HG03575 (cell line): ENCODE measurements around the gene LRRC27.
"Not testable (repeated sequence)": the region's sequence is repeated elsewhere in the genome, so short reads cannot be mapped to it uniquely, and the experiment has no call there.

ENCODE experiments used
- ATAC-seq: cut with Tn5 transposase; IDR thresholded peaks from one replicate; pipeline ENCODE4 v1.9.1; 2021; ENCODE audit not compliant: unreplicated experiment, insufficient number of reproducible peaks, low FRiP score; ENCODE audit errors: extremely low read depth

Gene LRRC27

GRCh38 chr10:132310701-132311337 is 21.2 kb upstream of the LRRC27 start:
- ATAC-seq: no peak

- no peak for ATAC-seq
Observed at GRCh38 chr10:132311338-132311939, 20.6 kb upstream of the LRRC27 start.

GRCh38 chr10:132313305-132313704 is 18.7 kb upstream of the LRRC27 start:
- ATAC-seq: no peak

GRCh38 chr10:132313865-132314264 is 18.1 kb upstream of the LRRC27 start:
- no peak for ATAC-seq

GRCh38 chr10:132314336-132314735 is 17.7 kb upstream of the LRRC27 start:
- ATAC-seq: no peak

- ATAC-seq: not testable (repeated sequence)
Observed at GRCh38 chr10:132314881-132315280, 17.1 kb upstream of the LRRC27 start.

GRCh38 chr10:132316133-132316532 is 15.9 kb upstream of the LRRC27 start:
- ATAC-seq: no peak

GRCh38 chr10:132317477-132317876 is 14.5 kb upstream of the LRRC27 start:
- not testable (repeated sequence) for ATAC-seq

GRCh38 chr10:132319853-132320653 is 11.9 kb upstream of the LRRC27 start:
- ATAC-seq: peak; percentile 83

GRCh38 chr10:132320654-132321469 is 11.1 kb upstream of the LRRC27 start:
- no peak for ATAC-seq

GRCh38 chr10:132321726-132322125 is 10.3 kb upstream of the LRRC27 start:
- no peak for ATAC-seq

GRCh38 chr10:132322586-132323048 is 9.4 kb upstream of the LRRC27 start:
- ATAC-seq: no peak

- ATAC-seq: no peak
Observed at GRCh38 chr10:132324186-132324585, 7.8 kb upstream of the LRRC27 start.

- ATAC-seq: no peak
Observed at GRCh38 chr10:132326344-132326889, 5.6 kb upstream of the LRRC27 start.

GRCh38 chr10:132326925-132327324 is 5.1 kb upstream of the LRRC27 start:
- ATAC-seq: no peak

- ATAC-seq: no peak
Observed at GRCh38 chr10:132328106-132328505, 3.9 kb upstream of the LRRC27 start.

- no peak for ATAC-seq
Observed at GRCh38 chr10:132328738-132329137, 3.3 kb upstream of the LRRC27 start.

- no peak for ATAC-seq
Observed at GRCh38 chr10:132329565-132330485, 2.2 kb upstream of the LRRC27 start.
